ENCODE measurements around the gene KIF2A. TPM values are rescaled to one million over a fixed set of nuclear protein-coding genes. Genes with fewer than 3 reads are reported as not detected.

The KIF2A gene
- total and polyA plus RNA-seq, 2 of the 13 experiments (the other 11 are each of a cell fraction or from before 2014, with no cell fraction given) = 8.5 to 19.2 TPM

DNA sequence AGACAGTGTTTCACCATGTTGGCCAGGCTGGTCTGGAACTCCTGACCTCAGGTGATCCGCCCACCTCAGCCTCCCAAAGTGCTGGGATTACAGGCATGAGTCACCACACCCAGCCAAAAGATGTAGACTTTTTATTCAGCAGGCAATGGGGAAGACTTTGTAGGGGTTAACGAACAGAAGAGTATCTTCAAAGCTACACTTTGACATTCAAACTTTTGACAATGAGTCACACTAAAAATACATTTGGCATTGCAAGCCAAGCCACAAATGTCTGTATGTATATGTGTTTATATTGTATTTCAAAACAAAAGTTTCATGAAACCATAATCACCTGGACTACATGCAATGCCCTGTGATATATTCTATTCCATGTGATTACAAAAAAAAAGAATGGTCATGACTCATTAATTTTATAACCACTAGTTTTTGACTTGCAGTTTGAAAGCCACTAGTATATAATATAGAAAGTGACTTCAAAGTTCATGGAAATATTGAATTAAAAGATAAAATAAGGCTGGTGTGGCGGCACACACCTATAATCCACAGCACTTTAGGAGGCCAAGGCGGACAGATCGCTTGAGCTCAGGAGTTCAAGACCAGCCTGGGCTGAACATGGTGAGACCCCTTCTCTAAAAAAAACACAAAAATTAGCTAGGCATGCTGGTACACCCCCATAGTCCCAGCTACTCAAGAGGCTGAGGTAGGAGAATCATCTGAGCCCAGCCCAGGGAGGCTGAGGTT is 89.4 kb downstream of the KIF2A start:
- BruUV-seq (replicated peaks) = no TSS peak

More for the DNA sequence above, 89.4 kb downstream of the KIF2A start:
- ATAC-seq (no peak), DNase-seq (ENCODE audit: low spot score) (no peak), FAIRE-seq (no peak)
- Histone ChIP-seq H3K9me3 (ENCODE audit: low read length) (no peaks in the 10 kb centered on the region), H3K27me3 (ENCODE audit: control insufficient read depth in 1 of 2, insufficient read depth in 2 of 2, low read length in 2 of 2) (no peaks in the 10 kb centered on the region), H3K4me1 (ENCODE audit: insufficient read depth, low read length) (no peaks in the 10 kb centered on the region), H4K20me1 (ENCODE audit: insufficient read depth, low read length) (no peaks in the 10 kb centered on the region), H3K36me3 (replicated peaks in 1 of 2; ENCODE audit: control insufficient read depth in 1 of 2, insufficient read depth in 2 of 2, low read length in 2 of 2) (peaks cover 12 to 48% of the 10 kb centered on the region in 2 experiments), H3K27ac (ENCODE audit: extremely low read length, insufficient read depth, low read length) (no peak overlapping the region), H3K4me2 (ENCODE audit: low read depth, low read length) (no peak overlapping the region), H2AFZ (ENCODE audit: low read length) (no peak overlapping the region), H3K4me3 (replicated peaks in 1 of 3; ENCODE audit: insufficient read depth in 1 of 3, low read depth in 2 of 3, low read length in 3 of 3) (no peak overlapping the region), H3K79me2 (ENCODE audit: insufficient read depth, low read length) (no peaks in the 10 kb centered on the region), H3K9ac (ENCODE audit: insufficient read depth, low read depth, low read length) (no peak overlapping the region)
- intact Hi-C loops (cut with micrococcal nuclease; ENCODE audit: unreplicated experiment) = no loop called here
- 98% methylated on average over 5 of the region's 5 CpGs for WGBS (ENCODE audit: low lambda C conversion rate)
- ChIA-PET CTCF (ENCODE audit: low intra/inter-chr PET ratio, low total read pairs) (no interaction called here), POLR2A (interaction anchor here (0.5 kb wide), 1 partner anchor 9 kb away, joined by 4 read pairs; no protein-coding TSS in a partner anchor)
- no peak for TF ChIP-seq CEBPG (CRISPR knock-in tag; IDR thresholded peaks at IDR 0.05)
- TF ChIP-seq REXO4 (CRISPR knock-in tag; IDR thresholded peaks at IDR 0.05; ENCODE audit: borderline replicate concordance) = no peak
- no peak for TF ChIP-seq PAF1 (CRISPR knock-in tag; IDR thresholded peaks at IDR 0.05)
- TF ChIP-seq POLR2AphosphoS2 (IDR thresholded peaks at IDR 0.05; ENCODE audit: low read depth, low read length) = no peak
- TF ChIP-seq, protein P1, sequence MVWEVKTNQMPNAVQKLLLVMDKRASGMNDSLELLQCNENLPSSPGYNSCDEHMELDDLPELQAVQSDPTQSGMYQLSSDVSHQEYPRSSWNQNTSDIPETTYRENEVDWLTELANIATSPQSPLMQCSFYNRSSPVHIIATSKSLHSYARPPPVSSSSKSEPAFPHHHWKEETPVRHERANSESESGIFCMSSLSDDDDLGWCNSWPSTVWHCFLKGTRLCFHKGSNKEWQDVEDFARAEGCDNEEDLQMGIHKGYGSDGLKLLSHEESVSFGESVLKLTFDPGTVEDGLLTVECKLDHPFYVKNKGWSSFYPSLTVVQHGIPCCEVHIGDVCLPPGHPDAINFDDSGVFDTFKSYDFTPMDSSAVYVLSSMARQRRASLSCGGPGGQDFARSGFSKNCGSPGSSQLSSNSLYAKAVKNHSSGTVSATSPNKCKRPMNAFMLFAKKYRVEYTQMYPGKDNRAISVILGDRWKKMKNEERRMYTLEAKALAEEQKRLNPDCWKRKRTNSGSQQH (CRISPR knock-in tag; IDR thresholded peaks at IDR 0.05; ENCODE audit: low read depth) = no peak
- TF ChIP-seq ZNF569 (CRISPR knock-in tag; IDR thresholded peaks at IDR 0.05; ENCODE audit: borderline replicate concordance) = no peak
- TF ChIP-seq ZBTB8A (CRISPR knock-in tag; IDR thresholded peaks at IDR 0.05; ENCODE audit: borderline replicate concordance, low read depth) = no peak
- TF ChIP-seq, protein P2, sequence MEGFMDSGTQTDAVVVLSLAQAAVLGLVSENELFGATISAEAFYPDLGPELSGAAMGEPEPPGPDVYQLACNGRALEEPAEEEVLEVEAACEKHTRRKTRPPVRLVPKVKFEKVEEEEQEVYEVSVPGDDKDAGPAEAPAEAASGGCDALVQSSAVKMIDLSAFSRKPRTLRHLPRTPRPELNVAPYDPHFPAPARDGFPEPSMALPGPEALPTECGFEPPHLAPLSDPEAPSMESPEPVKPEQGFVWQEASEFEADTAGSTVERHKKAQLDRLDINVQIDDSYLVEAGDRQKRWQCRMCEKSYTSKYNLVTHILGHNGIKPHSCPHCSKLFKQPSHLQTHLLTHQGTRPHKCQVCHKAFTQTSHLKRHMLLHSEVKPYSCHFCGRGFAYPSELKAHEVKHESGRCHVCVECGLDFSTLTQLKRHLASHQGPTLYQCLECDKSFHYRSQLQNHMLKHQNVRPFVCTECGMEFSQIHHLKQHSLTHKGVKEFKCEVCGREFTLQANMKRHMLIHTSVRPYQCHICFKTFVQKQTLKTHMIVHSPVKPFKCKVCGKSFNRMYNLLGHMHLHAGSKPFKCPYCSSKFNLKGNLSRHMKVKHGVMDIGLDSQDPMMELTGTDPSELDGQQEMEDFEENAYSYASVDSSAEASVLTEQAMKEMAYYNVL (CRISPR knock-in tag; IDR thresholded peaks at IDR 0.05; ENCODE audit: borderline replicate concordance) = no peak
- TF ChIP-seq, protein P3, sequence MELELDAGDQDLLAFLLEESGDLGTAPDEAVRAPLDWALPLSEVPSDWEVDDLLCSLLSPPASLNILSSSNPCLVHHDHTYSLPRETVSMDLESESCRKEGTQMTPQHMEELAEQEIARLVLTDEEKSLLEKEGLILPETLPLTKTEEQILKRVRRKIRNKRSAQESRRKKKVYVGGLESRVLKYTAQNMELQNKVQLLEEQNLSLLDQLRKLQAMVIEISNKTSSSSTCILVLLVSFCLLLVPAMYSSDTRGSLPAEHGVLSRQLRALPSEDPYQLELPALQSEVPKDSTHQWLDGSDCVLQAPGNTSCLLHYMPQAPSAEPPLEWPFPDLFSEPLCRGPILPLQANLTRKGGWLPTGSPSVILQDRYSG (CRISPR knock-in tag; IDR thresholded peaks at IDR 0.05) = no peak
- no peak for TF ChIP-seq ZNF335 (CRISPR knock-in tag; IDR thresholded peaks at IDR 0.05)
- TF ChIP-seq FOXC1 (CRISPR knock-in tag; IDR thresholded peaks at IDR 0.05; ENCODE audit: borderline replicate concordance) = no peak
- TF ChIP-seq AHR (CRISPR knock-in tag; IDR thresholded peaks at IDR 0.05) = no peak
- no peak for TF ChIP-seq ZNF564 (CRISPR knock-in tag; IDR thresholded peaks at IDR 0.05)
- no peak for TF ChIP-seq KLF11 (CRISPR knock-in tag; IDR thresholded peaks at IDR 0.05)
- in situ Hi-C loops (cut with HindIII; ENCODE audit: extremely low pct_ligation_motif_present, low pct_unique_long_range_greater_than_20kb) = no loop called here
